Measurements from ENCODE around the gene TCAF1. TPM values are rescaled to one million over a fixed set of nuclear protein-coding genes. Genes with fewer than 3 reads are reported as not detected.

TCAF1 gene
- total and polyA plus RNA-seq, 2 donors (not counting 3 experiments of a cell fraction or from before 2014, with no cell fraction given): 29.0 to 48.3 TPM

DNA sequence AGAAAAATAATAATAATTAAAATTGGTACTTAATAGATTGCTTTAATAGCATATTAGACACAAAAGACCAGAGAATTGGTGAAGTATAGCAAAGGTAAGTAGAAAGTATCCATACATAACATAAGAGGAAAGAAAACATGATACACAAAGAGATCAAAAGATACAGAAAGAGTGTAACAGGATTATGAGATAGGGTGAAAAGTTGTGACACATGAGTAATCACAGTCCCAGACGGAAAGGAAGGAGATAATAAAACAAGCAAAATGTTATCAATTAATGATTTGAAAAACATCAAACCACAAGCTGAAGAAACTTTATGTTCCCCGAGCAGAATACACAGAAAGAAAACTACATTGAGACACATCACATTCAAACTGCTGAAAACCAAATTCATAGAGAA is 10.5 kb downstream of the TCAF1 start:
- dilution Hi-C loops (cut with MboI; ENCODE audit: extremely low pct_ligation_motif_present, low sequenced_read_pairs): no loop called here
- H3K27ac ChIP-seq (ENCODE audit: insufficient read depth, low read depth, low read length): peak overlapping the region; percentile 28
- peak; percentile 71 for TF ChIP-seq GATA2 (IDR thresholded peaks at IDR 0.05; ENCODE audit: insufficient read depth, insufficient read length, low read depth, low read length)
- peak; percentile 20 for TF ChIP-seq FOS (IDR thresholded peaks at IDR 0.05; ENCODE audit: borderline replicate concordance, insufficient read depth, low read length)
- TF ChIP-seq MYC (IDR thresholded peaks at IDR 0.05; ENCODE audit: low read depth, low read length): no peak
- CTCF ChIA-PET: interaction anchor here (1.5 to 4.0 kb wide), 4 partner anchors 10 to 154 kb away, joined by 3 to 69 read pairs (median 38); partner anchors contain the start of gene TCAF1
- H3K4me1 ChIP-seq (ENCODE audit: control insufficient read depth, extremely low read depth, insufficient read depth, low read length): peaks cover 15% of the 10 kb centered on the region
- intact Hi-C loops (cut with micrococcal nuclease): loop anchor here (1.0 kb wide), 1 partner anchor 9 kb away; no protein-coding TSS in a partner anchor
- no peaks in the 10 kb centered on the region for H3K36me3 ChIP-seq (ENCODE audit: control insufficient read depth in 2 of 2, extremely low read depth in 1 of 2, insufficient read depth in 2 of 2, low read length in 2 of 2)
- peaks cover 23% of the 10 kb centered on the region for H3K79me2 ChIP-seq (ENCODE audit: control insufficient read depth, insufficient read depth, low read length)
- no peak overlapping the region for H3K4me3 ChIP-seq (replicated peaks in 1 of 3; ENCODE audit: insufficient read depth in 1 of 3, low read depth in 1 of 3, low read length in 3 of 3)
- H3K4me2 ChIP-seq (ENCODE audit: insufficient read depth, low read length): peak overlapping the region; percentile 90
- H3K27me3 ChIP-seq (ENCODE audit: control insufficient read depth in 2 of 2, insufficient read depth in 2 of 2, low read length in 2 of 2): no peaks in the 10 kb centered on the region
- DNase-seq (ENCODE audit: low read depth, low spot score): peak; percentile 42
- no peak overlapping the region for H2AFZ ChIP-seq (ENCODE audit: low read depth, low read length)
- BruUV-seq (replicated peaks): no TSS peak
- FAIRE-seq: no peak
- no peaks in the 10 kb centered on the region for H3K9me3 ChIP-seq (replicated peaks; ENCODE audit: control insufficient read depth, insufficient read depth, low read length)
- POLR2A ChIA-PET: interaction anchor here (1.9 kb wide), 1 partner anchor 10 kb away, joined by 10 read pairs; the partner anchor contains the start of gene TCAF1
- H3K9ac ChIP-seq (replicated peaks; ENCODE audit: extremely low read depth, insufficient read depth, low read length): peak overlapping the region; percentile 24
- no peaks in the 10 kb centered on the region for H4K20me1 ChIP-seq (replicated peaks; ENCODE audit: control insufficient read depth, extremely low read depth, insufficient read depth, low read length)
- H3K9me1 ChIP-seq (replicated peaks; ENCODE audit: control insufficient read depth, extremely low read depth, insufficient read depth, low read length): no peaks in the 10 kb centered on the region

- no peak overlapping the region for H3K4me2 ChIP-seq (ENCODE audit: insufficient read depth, low read length)
- H3K79me2 ChIP-seq (ENCODE audit: control insufficient read depth, insufficient read depth, low read length): peaks cover 21% of the 10 kb centered on the region
- DNase-seq (ENCODE audit: low read depth, low spot score) (no peak), FAIRE-seq (no peak)
- H3K9me1 ChIP-seq (replicated peaks; ENCODE audit: control insufficient read depth, extremely low read depth, insufficient read depth, low read length): no peaks in the 10 kb centered on the region
- H4K20me1 ChIP-seq (replicated peaks; ENCODE audit: control insufficient read depth, extremely low read depth, insufficient read depth, low read length): no peaks in the 10 kb centered on the region
- H2AFZ ChIP-seq (ENCODE audit: low read depth, low read length): no peak overlapping the region
- H3K27ac ChIP-seq (ENCODE audit: insufficient read depth, low read depth, low read length): no peak overlapping the region
- TF ChIP-seq POLR2AphosphoS5 (IDR thresholded peaks at IDR 0.05; ENCODE audit: insufficient read depth, low read depth, low read length) (no peak), FOS (IDR thresholded peaks at IDR 0.05; ENCODE audit: borderline replicate concordance, insufficient read depth, low read length) (no peak), POLR2A (IDR thresholded peaks at IDR 0.05; ENCODE audit: low read depth, low read length) (no peak), MAX (IDR thresholded peaks at IDR 0.05; ENCODE audit: insufficient read depth, insufficient read length) (no peak), JUN (IDR thresholded peaks at IDR 0.05; ENCODE audit: borderline replicate concordance, insufficient read depth, insufficient read length, low read depth) (no peak), GATA2 (IDR thresholded peaks at IDR 0.05; ENCODE audit: insufficient read depth, insufficient read length, low read depth, low read length) (no peak), CTCF (IDR thresholded peaks at IDR 0.05; ENCODE audit: extremely low read depth in 1 of 2, insufficient read depth in 1 of 2, low read depth in 1 of 2, low read length in 2 of 2) (no peak), MYC (IDR thresholded peaks at IDR 0.05; ENCODE audit: low read depth, low read length) (no peak), EZH2 (IDR thresholded peaks at IDR 0.05; ENCODE audit: borderline replicate concordance, low read depth, low read length, severe bottlenecking) (no peak)
- ChIA-PET CTCF (interaction anchor here (1.0 to 4.0 kb wide), 3 partner anchors 9 to 237 kb away, joined by 3 to 69 read pairs (median 33); partner anchors contain the start of gene TCAF1), POLR2A (no interaction called here)
- dilution Hi-C loops (cut with MboI; ENCODE audit: extremely low pct_ligation_motif_present, low sequenced_read_pairs) (no loop called here), intact Hi-C loops (cut with micrococcal nuclease) (no loop called here)
- H3K9ac ChIP-seq (replicated peaks; ENCODE audit: extremely low read depth, insufficient read depth, low read length): no peak overlapping the region
- no TSS peak for BruUV-seq (replicated peaks)
- H3K36me3 ChIP-seq (ENCODE audit: control insufficient read depth in 2 of 2, extremely low read depth in 1 of 2, insufficient read depth in 2 of 2, low read length in 2 of 2): no peaks in the 10 kb centered on the region
- H3K4me1 ChIP-seq (ENCODE audit: control insufficient read depth, extremely low read depth, insufficient read depth, low read length): peaks cover 17% of the 10 kb centered on the region
- H3K27me3 ChIP-seq (ENCODE audit: control insufficient read depth in 2 of 2, insufficient read depth in 2 of 2, low read length in 2 of 2): no peaks in the 10 kb centered on the region
- no peaks in the 10 kb centered on the region for H3K9me3 ChIP-seq (replicated peaks; ENCODE audit: control insufficient read depth, insufficient read depth, low read length)
- no peak overlapping the region for H3K4me3 ChIP-seq (replicated peaks in 1 of 3; ENCODE audit: insufficient read depth in 1 of 3, low read depth in 1 of 3, low read length in 3 of 3)
Observed at GRCh38 chr7:143890558-143890957, 11.4 kb downstream of the TCAF1 start.
